ENCODE measurements around the gene SYT6.
"Not testable (repeated sequence)": the region's sequence is repeated elsewhere in the genome, so short reads cannot be mapped to it uniquely, and the experiment has no call there.

The SYT6 gene

DNA sequence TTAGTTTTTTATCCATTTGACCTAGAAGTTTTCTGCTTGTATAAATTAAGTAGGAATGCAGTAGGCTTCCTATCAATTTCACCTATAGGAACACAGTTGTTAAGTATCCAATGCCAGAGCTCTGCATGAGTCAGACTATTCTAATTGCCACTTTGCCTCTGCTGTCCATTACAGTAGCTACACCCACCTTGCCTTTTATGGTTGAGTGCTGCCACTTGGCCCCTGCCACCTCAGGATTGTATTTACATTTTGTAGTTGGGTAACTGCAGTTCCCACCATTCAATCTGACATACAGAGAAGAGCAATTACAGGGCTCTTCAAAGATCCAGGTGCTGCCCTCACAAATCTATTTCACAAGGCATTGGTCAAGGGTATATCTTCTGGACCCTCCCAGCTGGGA lies 83.9 kb downstream of the SYT6 start:
- not testable (repeated sequence) for DNase-seq

GRCh38 chr1:114068684-114069083 lies 85.0 kb downstream of the SYT6 start:
- not testable (repeated sequence) for DNase-seq

DNA sequence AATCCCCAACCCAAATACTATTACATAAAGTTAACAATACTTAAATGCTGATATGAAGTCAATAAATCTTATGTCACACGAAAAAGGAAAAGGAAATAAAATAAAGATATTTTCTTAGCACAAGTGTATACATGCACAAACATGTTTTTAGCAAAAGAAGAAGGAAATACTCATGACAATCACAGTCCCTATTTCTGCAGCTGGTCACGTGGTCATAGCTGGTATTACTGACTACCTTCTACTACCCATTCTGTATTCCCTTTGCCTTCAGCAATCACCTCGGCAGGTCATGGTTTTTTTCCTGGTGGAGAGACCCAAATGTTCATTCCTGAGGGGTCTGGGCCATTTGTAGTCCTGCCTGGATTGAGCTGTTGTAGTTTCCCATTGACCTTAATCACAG lies 88.0 kb downstream of the SYT6 start:
- not testable (repeated sequence) for DNase-seq

GRCh38 chr1:114063544-114063943 lies 90.1 kb downstream of the SYT6 start:
- DNase-seq, result no peak

GRCh38 chr1:114062477-114063099 lies 91.1 kb downstream of the SYT6 start:
- DNase-seq, result peak; percentile 34

GRCh38 chr1:114061121-114061830 lies 92.4 kb downstream of the SYT6 start:
- no peak for DNase-seq

GRCh38 chr1:114058236-114058635 lies 95.4 kb downstream of the SYT6 start:
- DNase-seq, result not testable (repeated sequence)

DNA sequence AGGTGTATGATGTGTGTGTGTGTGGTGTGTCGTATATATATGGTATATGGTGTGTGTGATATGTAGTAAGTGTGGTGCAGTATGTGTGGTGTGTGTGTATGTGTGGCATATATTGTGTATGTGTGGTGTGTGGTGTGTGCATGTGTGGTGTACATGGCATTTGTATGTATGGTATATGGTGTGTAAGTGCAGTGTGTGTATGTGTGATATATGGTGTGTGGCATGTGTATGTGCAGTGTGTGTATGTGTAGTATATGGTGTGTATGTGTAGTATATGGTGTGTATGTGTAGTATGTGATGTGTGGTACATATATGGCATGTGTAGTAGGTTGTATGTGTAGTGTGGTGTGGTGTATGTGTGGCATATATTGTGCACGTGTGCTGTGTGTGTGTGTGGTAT lies 99.5 kb downstream of the SYT6 start:
- no peak for DNase-seq

GRCh38 chr1:114048232-114048631 lies 105.4 kb downstream of the SYT6 start:
- no peak for DNase-seq

- DNase-seq, result no peak
Measured at GRCh38 chr1:114043548-114043947, 110.1 kb downstream of the SYT6 start.

GRCh38 chr1:114043054-114043453 lies 110.6 kb downstream of the SYT6 start:
- DNase-seq, result no peak

DNA sequence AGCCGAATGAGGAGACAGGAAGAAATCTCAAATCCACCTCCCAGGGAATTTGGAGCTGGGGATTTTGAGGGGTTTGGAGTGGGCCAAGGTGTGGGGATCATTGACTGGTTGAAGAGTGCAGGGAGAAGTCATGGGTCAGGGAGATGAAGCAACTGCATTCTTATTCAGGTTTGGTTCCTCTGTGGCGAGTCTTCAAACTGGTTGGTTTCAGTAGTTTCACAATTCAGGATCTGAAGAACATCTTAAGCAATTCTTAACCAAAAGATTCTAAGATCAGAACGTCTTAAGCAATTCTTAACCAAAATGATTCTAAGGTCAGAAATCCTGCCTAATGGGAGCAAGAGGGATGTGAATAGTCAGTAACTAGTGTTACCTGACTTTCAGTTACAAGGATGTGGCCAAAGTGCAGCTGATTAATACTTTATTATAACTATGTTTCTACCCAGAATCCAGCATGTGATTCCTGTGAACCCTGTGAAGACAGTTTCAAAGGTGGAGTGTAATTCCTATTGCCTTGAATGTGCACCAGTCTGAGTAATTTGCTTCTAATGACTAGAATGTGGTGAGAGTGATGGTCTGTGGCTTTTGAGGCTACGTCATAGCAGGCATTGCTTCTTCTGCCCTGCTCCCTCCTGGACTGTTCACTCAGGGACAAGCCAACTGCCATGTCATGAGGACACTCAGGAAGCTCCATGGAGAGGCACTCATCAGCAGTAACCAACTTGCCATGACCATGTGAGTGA lies 113.2 kb downstream of the SYT6 start:
- peak; percentile 28 for DNase-seq

All from fibroblast of skin of abdomen (primary cell).